Keratinocyte (primary cell): ENCODE results near the gene FRY. TPM values are rescaled to one million over a fixed set of nuclear protein-coding genes. Genes with fewer than 3 reads are reported as not detected.

ENCODE experiments used
- DNase-seq: peaks from one replicate; pipeline ENCODE4 v3.0.0-alpha.2; 2011; ENCODE audit warnings: low read depth, missing footprints, low spot score
- FAIRE-seq: peaks from 2 replicates; lab custom pipeline; 2011; peaks lifted over from hg19 to GRCh38; lab: Jason Lieb, UNC
- H2AFZ ChIP-seq: 2 replicates; pipeline ENCODE4 v1.6.0; 2012; ENCODE audit warnings: low read length, control low read depth, inconsistent platforms; ENCODE audit not compliant: control insufficient read depth
- H3K27ac ChIP-seq: 2 replicates; pipeline ENCODE4 v1.5.1; 2011; ENCODE audit warnings: low read length; ENCODE audit not compliant: control insufficient read depth, insufficient read depth
- H3K27me3 ChIP-seq: 3 replicates; pipeline ENCODE4 v1.6.0; 2011; ENCODE audit warnings: low read length; ENCODE audit not compliant: control insufficient read depth, insufficient read depth; ENCODE audit errors: extremely low read depth
- H3K36me3 ChIP-seq, 2 experiments: 2 replicates in 1 of 2; 3 replicates in 1 of 2; pipeline ENCODE4 v1.5.1; 2011; ENCODE audit warnings: low read length in 2 of 2, mild to moderate bottlenecking in 1 of 2; ENCODE audit not compliant: control insufficient read depth in 2 of 2, insufficient read depth in 2 of 2; ENCODE audit errors: extremely low read depth in 1 of 2
- H3K4me1 ChIP-seq: 3 replicates; pipeline ENCODE4 v1.5.1; 2011; ENCODE audit warnings: low read length; ENCODE audit not compliant: control insufficient read depth, insufficient read depth; ENCODE audit errors: extremely low read depth
- H3K4me2 ChIP-seq: 3 replicates; pipeline ENCODE4 v1.6.0; 2011; ENCODE audit warnings: low read depth, low read length; ENCODE audit not compliant: control insufficient read depth, insufficient read depth; ENCODE audit errors: extremely low read depth
- H3K4me3 ChIP-seq, 3 experiments: fragments of 200-600 bp in 1 of 3; sonication (generic) in 1 of 3; 2 replicates in 2 of 3; 3 replicates in 1 of 3; pipeline ENCODE4 v1.5.1; 2011 to 2016; ENCODE audit warnings: low read length in 3 of 3, mild to moderate bottlenecking in 3 of 3, control low read depth in 2 of 3, inconsistent platforms in 1 of 3, low read depth in 1 of 3, mixed read lengths in 1 of 3, mixed run types in 1 of 3, moderate library complexity in 1 of 3; ENCODE audit not compliant: control insufficient read depth in 2 of 3, insufficient read depth in 2 of 3; ENCODE audit errors: extremely low read depth in 1 of 3
- H3K79me2 ChIP-seq: 2 replicates; pipeline ENCODE4 v1.6.0; 2012; ENCODE audit warnings: low read length; ENCODE audit not compliant: control insufficient read depth, insufficient read depth
- H3K9ac ChIP-seq: 3 replicates; pipeline ENCODE4 v1.6.0; 2011; ENCODE audit warnings: low read length; ENCODE audit not compliant: control insufficient read depth, insufficient read depth; ENCODE audit errors: extremely low read depth
- H3K9me1 ChIP-seq: 3 replicates; pipeline ENCODE4 v1.6.0; 2011; ENCODE audit warnings: low read length; ENCODE audit not compliant: control insufficient read depth, insufficient read depth; ENCODE audit errors: extremely low read depth
- H3K9me3 ChIP-seq: 2 replicates; pipeline ENCODE4 v1.5.1; 2012; ENCODE audit warnings: low read depth, low read length; ENCODE audit not compliant: control insufficient read depth
- H4K20me1 ChIP-seq: 3 replicates; pipeline ENCODE4 v1.6.0; 2011; ENCODE audit warnings: low read length; ENCODE audit not compliant: control insufficient read depth, insufficient read depth; ENCODE audit errors: extremely low read depth
- CTCF ChIP-seq, 3 experiments: IDR thresholded peaks in 1 of 3; conservative IDR thresholded peaks in 1 of 3; optimal IDR thresholded peaks in 1 of 3; 2 replicates in 2 of 3; 3 replicates in 1 of 3; pipeline versions ENCODE3 to v1.5.1; 2011; ENCODE audit warnings: low read length in 3 of 3, mild to moderate bottlenecking in 3 of 3, moderate library complexity in 2 of 3, control low read depth in 1 of 3, inconsistent platforms in 1 of 3; ENCODE audit not compliant: insufficient read depth in 2 of 3; ENCODE audit errors: extremely low read depth in 1 of 3
- EZH2 ChIP-seq: IDR thresholded peaks from one replicate; pipeline ENCODE4 v1.6.1; 2012; ENCODE audit warnings: inconsistent platforms, mild to moderate bottlenecking, low read length, moderate library complexity
- dilution Hi-C: fragments of 300-500 bp; cut with MboI; formaldehyde crosslinking; loops from one replicate; pipeline ENCODE4 v1.7.0; 2020; ENCODE audit warnings: low sequenced_read_pairs; ENCODE audit not compliant: extremely low pct_ligation_motif_present
- polyA plus RNA-seq, 5 experiments: library from polyadenylated mRNA; depleted of rRNA in 3 of 5; stranded (reverse) in 3 of 5; stranded (forward) in 1 of 5; unstranded in 1 of 5; fragments of >200 nt; gene quantifications; 1 replicate in 1 of 5; 2 replicates in 3 of 5; 3 replicates in 1 of 5; pipeline versions ENCODE4 v1.2.1 to v1.2.3, GENCODE V29; 2011 to 2012; ENCODE audit warnings: missing spikeins in 2 of 5, low read depth in 1 of 5, low replicate concordance in 1 of 5

FRY gene
- polyA plus RNA-seq, 1 donor (not counting 4 experiments of a cell fraction or from before 2014, with no cell fraction given): 0.80 TPM

- Histone ChIP-seq H4K20me1 (no peaks in the 10 kb centered on the region), H3K9ac (no peak overlapping the region), H3K79me2 (no peaks in the 10 kb centered on the region), H2AFZ (no peak overlapping the region), H3K27me3 (no peaks in the 10 kb centered on the region), H3K4me1 (no peaks in the 10 kb centered on the region), H3K4me3 (no peak overlapping the region), H3K4me2 (no peak overlapping the region), H3K9me1 (no peaks in the 10 kb centered on the region), H3K36me3 (no peaks in the 10 kb centered on the region), H3K27ac (no peak overlapping the region), H3K9me3 (no peaks in the 10 kb centered on the region)
- no peak for DNase-seq
- TF ChIP-seq CTCF (optimal IDR thresholded peaks at IDR 0.05 in 1 of 3, IDR thresholded peaks at IDR 0.05 in 1 of 3, conservative IDR thresholded peaks at IDR 0.05 in 1 of 3; ENCODE audit: extremely low read depth in 1 of 3, insufficient read depth in 2 of 3, low read length in 3 of 3): no peak
- TF ChIP-seq EZH2: no peak
- dilution Hi-C loops: no loop called here
- no peak for FAIRE-seq
These were observed 41.7 kb downstream of the FRY start for GRCh38 chr13:32073180-32073864.

GRCh38 chr13:32075170-32075851, 43.7 kb downstream of the FRY start:
- H3K4me3 ChIP-seq: no peak overlapping the region
- H3K27me3 ChIP-seq: no peaks in the 10 kb centered on the region
- H2AFZ ChIP-seq: no peak overlapping the region
- TF ChIP-seq CTCF (optimal IDR thresholded peaks at IDR 0.05 in 1 of 3, IDR thresholded peaks at IDR 0.05 in 1 of 3, conservative IDR thresholded peaks at IDR 0.05 in 1 of 3; ENCODE audit: extremely low read depth in 1 of 3, insufficient read depth in 2 of 3, low read length in 3 of 3) (no peak), EZH2 (no peak)
- dilution Hi-C loops: no loop called here
- H3K4me1 ChIP-seq: no peaks in the 10 kb centered on the region
- no peaks in the 10 kb centered on the region for H3K36me3 ChIP-seq
- no peaks in the 10 kb centered on the region for H3K79me2 ChIP-seq
- no peaks in the 10 kb centered on the region for H3K9me3 ChIP-seq
- DNase-seq (no peak), FAIRE-seq (no peak)
- H3K27ac ChIP-seq: no peak overlapping the region
- H3K4me2 ChIP-seq: no peak overlapping the region
- H3K9ac ChIP-seq: no peak overlapping the region
- no peaks in the 10 kb centered on the region for H4K20me1 ChIP-seq
- no peaks in the 10 kb centered on the region for H3K9me1 ChIP-seq
